Chondrocyte (in vitro differentiated cells): Measurements from ENCODE around the gene PTH1R. TPM values are rescaled to one million over a fixed set of nuclear protein-coding genes. Genes with fewer than 3 reads are reported as not detected.

ENCODE experiments used
- DNase-seq: peaks from one replicate; pipeline ENCODE4 v3.0.0; 2021; ENCODE audit warnings: mixed read lengths, low spot score
- H3K27ac Mint-ChIP-seq: one replicate; pipeline ENCODE4 v1.8.0; 2021; ENCODE audit warnings: mild to moderate bottlenecking, moderate library complexity, mixed read lengths; ENCODE audit not compliant: unreplicated experiment
- H3K27me3 Mint-ChIP-seq: 2 replicates; pipeline ENCODE4 v1.8.0; 2021; ENCODE audit warnings: low read depth, mixed read lengths
- H3K36me3 Mint-ChIP-seq: 2 replicates; pipeline ENCODE4 v1.8.0; 2021; ENCODE audit warnings: low read depth, mixed read lengths
- H3K4me1 Mint-ChIP-seq: 2 replicates; pipeline ENCODE4 v1.8.0; 2021; ENCODE audit warnings: low read depth, mild to moderate bottlenecking, mixed read lengths
- H3K4me3 Mint-ChIP-seq: one replicate; pipeline ENCODE4 v1.8.0; 2021; ENCODE audit warnings: mild to moderate bottlenecking, moderate library complexity, mixed read lengths; ENCODE audit not compliant: unreplicated experiment
- H3K9me3 Mint-ChIP-seq: 2 replicates; pipeline ENCODE4 v1.8.0; 2021; ENCODE audit warnings: low read depth, mixed read lengths
- CTCF ChIP-seq: fragments of 200-600 bp; sonication (generic); IDR thresholded peaks from 2 replicates; pipeline ENCODE4 v1.5.0; 2021; ENCODE audit warnings: antibody characterized with exemption, mild to moderate bottlenecking, moderate library complexity
- total RNA-seq: library from RNA; stranded (reverse); gene quantifications from 3 replicates; pipeline ENCODE4 v1.2.1, GENCODE V29; 2021

Gene PTH1R
- total RNA-seq, 1 donor from 2014 or later, result 3.1 TPM

GRCh38 chr3:46923559-46924350 is 46.2 kb downstream of the PTH1R start:
- Mint-ChIP-seq H3K4me1 (peaks cover 6% of the 10 kb centered on the region), H3K27ac (no peak overlapping the region), H3K27me3 (no peaks in the 10 kb centered on the region), H3K4me3 (no peak overlapping the region), H3K9me3 (no peaks in the 10 kb centered on the region), H3K36me3 (peaks cover 29% of the 10 kb centered on the region)
- peak; percentile 87 for DNase-seq
- peak; percentile 91 for TF ChIP-seq CTCF

GRCh38 chr3:46924921-46925584 is 47.5 kb downstream of the PTH1R start:
- no peaks in the 10 kb centered on the region for H3K9me3 Mint-ChIP-seq
- peak; percentile 62 for DNase-seq
- TF ChIP-seq CTCF, result no peak
- no peak overlapping the region for H3K27ac Mint-ChIP-seq
- H3K36me3 Mint-ChIP-seq, result peaks cover 21% of the 10 kb centered on the region
- H3K4me1 Mint-ChIP-seq, result peaks cover 16% of the 10 kb centered on the region
- H3K4me3 Mint-ChIP-seq, result no peak overlapping the region
- no peaks in the 10 kb centered on the region for H3K27me3 Mint-ChIP-seq

- H3K27me3 Mint-ChIP-seq, result no peaks in the 10 kb centered on the region
- no peak for TF ChIP-seq CTCF
- H3K36me3 Mint-ChIP-seq, result peaks cover 18% of the 10 kb centered on the region
- no peaks in the 10 kb centered on the region for H3K9me3 Mint-ChIP-seq
- H3K4me3 Mint-ChIP-seq, result no peak overlapping the region
- peaks cover 21% of the 10 kb centered on the region for H3K4me1 Mint-ChIP-seq
- peak; percentile 39 for DNase-seq
- H3K27ac Mint-ChIP-seq, result no peak overlapping the region
Measured at GRCh38 chr3:46925585-46925934, 48.0 kb downstream of the PTH1R start.

GRCh38 chr3:46926039-46926438 is 48.5 kb downstream of the PTH1R start:
- no peak overlapping the region for H3K27ac Mint-ChIP-seq
- no peak for TF ChIP-seq CTCF
- peak; percentile 75 for DNase-seq
- no peaks in the 10 kb centered on the region for H3K9me3 Mint-ChIP-seq
- peaks cover 17% of the 10 kb centered on the region for H3K36me3 Mint-ChIP-seq
- H3K4me1 Mint-ChIP-seq, result peaks cover 26% of the 10 kb centered on the region
- H3K4me3 Mint-ChIP-seq, result no peak overlapping the region
- no peaks in the 10 kb centered on the region for H3K27me3 Mint-ChIP-seq

GRCh38 chr3:46926447-46926846 is 48.9 kb downstream of the PTH1R start:
- Mint-ChIP-seq H3K27me3 (no peaks in the 10 kb centered on the region), H3K36me3 (peaks cover 15% of the 10 kb centered on the region), H3K9me3 (no peaks in the 10 kb centered on the region), H3K4me3 (no peak overlapping the region), H3K4me1 (peaks cover 30% of the 10 kb centered on the region), H3K27ac (no peak overlapping the region)
- no peak for TF ChIP-seq CTCF
- DNase-seq, result peak; percentile 66
